ENCODE results near the gene CDX2.

- TF ChIP-seq RAD21 (IDR thresholded peaks at IDR 0.05), result no peak
- no peak for TF ChIP-seq GABPA (IDR thresholded peaks at IDR 0.05 in 1 of 2, conservative IDR thresholded peaks at IDR 0.05 in 1 of 2)
- no peak for TF ChIP-seq MAX (IDR thresholded peaks at IDR 0.05)
- no peak for TF ChIP-seq CTCF (IDR thresholded peaks at IDR 0.05; ENCODE audit: low read depth, low read length, missing input control)
- TF ChIP-seq REST (IDR thresholded peaks at IDR 0.05), result no peak
- TF ChIP-seq SP1 (IDR thresholded peaks at IDR 0.05), result no peak
- no peak for TF ChIP-seq TAF1 (conservative IDR thresholded peaks at IDR 0.05)
Measured at GRCh38 chr13:27927444-27928352, 41.4 kb downstream of the CDX2 start.
